Testis (tissue), 3 donors: ENCODE results near the gene ENTPD3. TPM values are rescaled to one million over a fixed set of nuclear protein-coding genes. Genes with fewer than 3 reads are reported as not detected.

Source experiments
- DNase-seq: peaks from one replicate; pipeline ENCODE4 v3.0.0-alpha.2; 2019
- H3K27ac ChIP-seq, 2 donors: fragments of 200-600 bp; sonication (generic); one replicate each; pipeline ENCODE4 v1.5.1; 2019
- H3K27me3 ChIP-seq: fragments of 200-600 bp; sonication (generic); one replicate; pipeline ENCODE4 v1.5.1; 2019
- H3K36me3 ChIP-seq: fragments of 200-600 bp; sonication (generic); one replicate; pipeline ENCODE4 v1.5.1; 2017; ENCODE audit warnings: low read depth; ENCODE audit errors: missing control alignments
- H3K4me1 ChIP-seq: fragments of 200-600 bp; sonication (generic); one replicate; pipeline ENCODE4 v1.5.1; 2019
- H3K4me3 ChIP-seq, 2 donors: fragments of 200-600 bp; sonication (generic); one replicate each; pipeline ENCODE4 v1.5.1; 2017 to 2019
- H3K9me3 ChIP-seq: fragments of 200-600 bp; sonication (generic); one replicate; pipeline ENCODE4 v1.5.1; 2017
- CTCF ChIP-seq, 3 experiments: fragments of 450-650 bp in 2 of 3; fragments of 200-600 bp in 1 of 3; sonication (generic) in 1 of 3; IDR thresholded peaks; one replicate each; pipeline ENCODE4 v1.5.1; 2016 to 2019; ENCODE audit warnings: antibody characterized with exemption in 3 of 3, mild to moderate bottlenecking in 2 of 3, moderate library complexity in 1 of 3
- POLR2A ChIP-seq: fragments of 450-650 bp; IDR thresholded peaks from one replicate; pipeline ENCODE4 v1.6.1; 2017; ENCODE audit warnings: antibody characterized with exemption, mild to moderate bottlenecking, moderate library complexity
- WGBS, 2 donors: methylation state at CpG; one replicate each; pipeline ENCODE4 v1.1.5; 2018; 5-methylcytosine and 5-hydroxymethylcytosine counted together
- intact Hi-C: fragments of 100-400 bp; cut with DNase I; formaldehyde crosslinking; loops from one replicate; pipeline ENCODE4 v1.15.1; 2023; ENCODE audit warnings: low total_unique reads
- polyA plus RNA-seq: library from polyadenylated mRNA; stranded (reverse); fragments of 350-450 nt; fragmentation: Illumina TruSeq; extraction: RNeasy Lipid Tissue Mini Kit (QIAGEN cat#74804); gene quantifications from one replicate; pipeline ENCODE4 v1.2.3, GENCODE V29; 2014; ENCODE audit warnings: low read depth, low replicate concordance; ENCODE audit not compliant: insufficient read depth
- total RNA-seq, 2 donors: library from RNA; depleted of rRNA; stranded (reverse); fragments of >200 nt; gene quantifications; one replicate each; pipeline ENCODE4 v1.2.3, GENCODE V29; 2016

Gene ENTPD3
- total and polyA plus RNA-seq, 3 donors from 2014 or later = 0.24 to 0.57 (median 0.50) TPM

- no peak for DNase-seq
- no peaks in the 10 kb centered on the region for H3K27me3 ChIP-seq
- WGBS, 2 donors = 94% methylated on average over 4 of the region's 4 CpGs
- intact Hi-C loops = no loop called here
- H3K36me3 ChIP-seq = no peaks in the 10 kb centered on the region
- no peak overlapping the region for H3K4me3 ChIP-seq
- TF ChIP-seq CTCF (IDR thresholded peaks at IDR 0.05) (no peak), POLR2A (no peak)
- H3K9me3 ChIP-seq = no peaks in the 10 kb centered on the region
- H3K4me1 ChIP-seq = no peaks in the 10 kb centered on the region
- H3K27ac ChIP-seq = no peak overlapping the region
Measured at GRCh38 chr3:40397129-40397528, 10.1 kb downstream of the ENTPD3 start.

- WGBS, 2 donors = 75 to 79% methylated on average over 4 of the region's 4 CpGs
- H3K4me1 ChIP-seq = no peaks in the 10 kb centered on the region
Measured at GRCh38 chr3:40397912-40398311, 10.9 kb downstream of the ENTPD3 start.

GRCh38 chr3:40398346-40398745 lies 11.4 kb downstream of the ENTPD3 start:
- DNase-seq = no peak
- H3K4me1 ChIP-seq = no peaks in the 10 kb centered on the region
- H3K36me3 ChIP-seq = no peaks in the 10 kb centered on the region
- no peaks in the 10 kb centered on the region for H3K27me3 ChIP-seq
- no peak overlapping the region for H3K27ac ChIP-seq
- no peak overlapping the region for H3K4me3 ChIP-seq
- TF ChIP-seq CTCF (IDR thresholded peaks at IDR 0.05) = no peak
- no peak for TF ChIP-seq POLR2A
- intact Hi-C loops = no loop called here
- H3K9me3 ChIP-seq = no peaks in the 10 kb centered on the region
- WGBS, 2 donors = 56 to 57% methylated on average over 3 of the region's 3 CpGs

More at GRCh38 chr3:40397912-40398311, 10.9 kb downstream of the ENTPD3 start:
- Histone ChIP-seq H3K4me3 (no peak overlapping the region), H3K27ac (no peak overlapping the region), H3K27me3 (no peaks in the 10 kb centered on the region), H3K9me3 (no peaks in the 10 kb centered on the region), H3K36me3 (no peaks in the 10 kb centered on the region)
- intact Hi-C loops = no loop called here
- TF ChIP-seq CTCF (IDR thresholded peaks at IDR 0.05) (no peak), POLR2A (no peak)
- no peak for DNase-seq

GRCh38 chr3:40404591-40405198 lies 17.7 kb downstream of the ENTPD3 start:
- Histone ChIP-seq H3K4me1 (no peaks in the 10 kb centered on the region), H3K27ac (no peak overlapping the region), H3K4me3 (no peak overlapping the region), H3K36me3 (no peaks in the 10 kb centered on the region), H3K27me3 (no peaks in the 10 kb centered on the region), H3K9me3 (no peaks in the 10 kb centered on the region)
- no peak for TF ChIP-seq POLR2A
- no peak for TF ChIP-seq CTCF (IDR thresholded peaks at IDR 0.05)
- no peak for DNase-seq
- WGBS, 2 donors = 92 to 98% methylated on average over 2 of the region's 2 CpGs
- intact Hi-C loops = no loop called here

- WGBS, 2 donors = 69 to 82% methylated on average over 2 of the region's 2 CpGs
- no peak overlapping the region for H3K27ac ChIP-seq
- no peak overlapping the region for H3K4me3 ChIP-seq
- TF ChIP-seq POLR2A (no peak), CTCF (IDR thresholded peaks at IDR 0.05) (no peak)
- DNase-seq = no peak
- H3K36me3 ChIP-seq = no peaks in the 10 kb centered on the region
- intact Hi-C loops = no loop called here
- H3K4me1 ChIP-seq = no peaks in the 10 kb centered on the region
- H3K27me3 ChIP-seq = no peaks in the 10 kb centered on the region
- H3K9me3 ChIP-seq = no peaks in the 10 kb centered on the region
Measured at GRCh38 chr3:40407007-40407406, 20.0 kb downstream of the ENTPD3 start.
